ENCODE data around the gene PITPNC1. TPM values are rescaled to one million over a fixed set of nuclear protein-coding genes. Genes with fewer than 3 reads are reported as not detected.

The PITPNC1 gene
- total RNA-seq, 1 donor from 2014 or later = 70.9 TPM

GRCh38 chr17:67525239-67526135, 148.4 kb downstream of the PITPNC1 start:
- DNase-seq (ENCODE audit: low spot score in 2 of 2) = no peak
- no peak for FAIRE-seq

DNA sequence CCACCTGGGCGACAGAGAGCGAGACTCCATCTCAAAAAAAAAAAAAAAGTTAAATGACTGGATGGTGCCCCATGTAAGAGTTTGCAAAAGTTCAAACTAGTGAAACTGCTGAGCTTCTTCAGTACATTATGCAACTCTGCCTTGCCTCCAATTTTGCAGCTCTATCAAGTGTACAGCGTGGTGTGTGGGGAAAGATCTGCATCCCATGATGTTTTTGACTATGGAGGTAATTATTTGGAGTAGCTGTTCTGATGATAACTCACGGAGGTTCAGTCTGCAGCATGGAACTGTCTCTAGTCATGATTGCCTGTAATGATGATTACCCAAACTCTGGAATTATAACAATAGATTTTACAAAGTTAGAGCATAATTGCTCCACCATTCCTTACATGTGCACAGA, 149.6 kb downstream of the PITPNC1 start:
- no peak for DNase-seq (ENCODE audit: low spot score in 2 of 2)
- no peak for FAIRE-seq

GRCh38 chr17:67528751-67529436, 151.8 kb downstream of the PITPNC1 start:
- FAIRE-seq (no peak), DNase-seq (ENCODE audit: low spot score in 2 of 2) (peak in 1 of 2 donors; percentile 69)

DNA sequence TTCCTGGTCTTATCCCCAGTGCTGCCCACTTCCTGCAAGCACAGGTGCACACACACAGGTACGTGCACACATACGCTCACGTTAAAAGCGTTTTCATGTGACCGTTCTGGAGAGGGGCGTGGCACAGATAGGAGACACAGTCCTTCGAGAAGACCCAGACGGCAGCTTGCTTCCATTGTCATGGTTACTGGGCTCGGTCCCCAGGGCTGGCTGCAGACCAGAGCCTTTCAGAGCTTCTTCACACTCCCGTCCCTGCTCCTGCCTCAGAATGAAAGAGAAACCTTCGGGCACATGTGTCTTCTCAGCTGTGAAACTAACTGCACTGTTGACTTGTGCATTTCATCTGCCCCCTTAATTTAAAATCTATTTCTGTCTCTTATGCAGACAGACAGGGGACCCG, 154.2 kb downstream of the PITPNC1 start:
- FAIRE-seq = no peak
- peak in 1 of 2 donors; percentile 30 for DNase-seq (ENCODE audit: low spot score in 2 of 2)

GRCh38 chr17:67532326-67532871, 155.3 kb downstream of the PITPNC1 start:
- FAIRE-seq (no peak), DNase-seq (ENCODE audit: low spot score in 2 of 2) (no peak)

GRCh38 chr17:67534941-67535340, 157.9 kb downstream of the PITPNC1 start:
- no peak for DNase-seq (ENCODE audit: low spot score in 2 of 2)
- no peak for FAIRE-seq

GRCh38 chr17:67542219-67543114, 165.4 kb downstream of the PITPNC1 start:
- FAIRE-seq (no peak), DNase-seq (ENCODE audit: low spot score in 2 of 2) (no peak)

DNA sequence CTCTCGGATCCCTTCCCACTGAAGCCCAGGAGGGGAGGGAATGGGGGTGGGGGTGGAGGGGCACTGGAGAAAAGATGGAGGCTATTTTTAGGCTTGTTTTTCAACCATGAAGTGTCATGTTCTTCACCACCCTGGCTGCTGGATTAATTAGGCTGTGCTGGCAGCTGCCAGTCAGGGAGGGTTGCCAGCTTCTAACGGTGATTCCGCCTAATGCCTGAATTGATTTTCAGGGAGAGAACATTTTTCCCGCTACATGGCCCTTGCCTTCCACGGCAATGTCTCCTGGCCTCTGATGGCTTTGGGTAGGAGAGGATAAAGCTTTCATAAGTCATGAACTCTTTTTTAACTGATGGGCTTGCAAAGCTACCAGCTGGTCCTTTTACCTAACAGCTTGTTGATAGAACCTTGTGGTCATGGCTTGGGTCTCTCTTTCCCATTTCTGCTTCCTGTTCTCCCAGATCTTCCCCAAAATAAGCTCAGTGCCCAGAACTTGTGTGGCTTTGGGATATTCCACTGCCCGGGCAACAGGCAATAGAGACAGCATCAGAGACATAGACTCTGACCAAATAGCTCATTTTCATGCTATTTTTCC, 167.4 kb downstream of the PITPNC1 start:
- DNase-seq (ENCODE audit: low spot score in 2 of 2) = no peak
- FAIRE-seq = no peak

- FAIRE-seq (no peak), DNase-seq (ENCODE audit: low spot score in 2 of 2) (peak in 1 of 2 donors; percentile 41)
Observed at GRCh38 chr17:67546578-67547527, 169.8 kb downstream of the PITPNC1 start.

DNA sequence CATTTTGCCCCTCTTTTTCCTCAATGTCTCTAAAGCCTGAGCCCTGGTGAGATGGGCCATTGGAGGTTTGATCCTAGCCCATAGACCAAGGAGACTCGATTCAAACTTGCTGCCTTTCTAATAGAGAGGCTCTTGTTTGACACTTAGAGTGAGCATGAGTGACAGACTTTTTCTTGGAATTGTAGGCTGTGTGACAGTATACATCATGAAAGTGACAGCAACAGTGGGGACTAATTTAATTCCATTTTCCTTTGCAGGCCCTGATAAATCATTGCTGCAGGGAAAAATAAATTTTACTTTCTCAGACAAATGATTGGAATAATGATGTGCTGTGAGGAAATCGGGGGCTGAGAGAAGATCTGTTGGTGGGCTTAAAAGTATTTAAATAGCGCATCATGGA, 171.6 kb downstream of the PITPNC1 start:
- FAIRE-seq (no peak), DNase-seq (ENCODE audit: low spot score in 2 of 2) (no peak)

DNA sequence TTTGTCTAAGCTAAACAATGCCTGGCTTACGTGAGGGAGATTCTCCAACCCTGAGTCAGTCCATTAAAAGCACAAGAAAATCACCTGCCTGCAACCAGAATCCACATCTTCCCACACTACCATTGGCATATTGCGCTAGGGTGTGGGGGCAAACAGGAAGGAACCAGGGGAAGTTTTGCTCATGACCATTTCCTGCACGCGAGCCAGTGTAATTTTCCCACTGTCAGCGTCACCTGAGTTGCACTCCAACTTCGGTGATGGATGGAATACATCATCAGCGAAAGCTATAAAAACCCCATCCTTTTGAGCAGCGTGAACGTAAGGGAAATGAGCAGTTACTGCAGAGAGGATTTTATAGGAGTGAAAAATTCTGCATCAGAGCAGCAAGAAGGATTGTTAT, 172.7 kb downstream of the PITPNC1 start:
- DNase-seq (ENCODE audit: low spot score in 2 of 2) (no peak), FAIRE-seq (no peak)

GRCh38 chr17:67554634-67555033, 177.6 kb downstream of the PITPNC1 start:
- FAIRE-seq (no peak), DNase-seq (ENCODE audit: low spot score in 2 of 2) (no peak)

- FAIRE-seq = no peak
- DNase-seq (ENCODE audit: low spot score in 2 of 2) = no peak
Observed at GRCh38 chr17:67555855-67556254, 178.8 kb downstream of the PITPNC1 start.

DNA sequence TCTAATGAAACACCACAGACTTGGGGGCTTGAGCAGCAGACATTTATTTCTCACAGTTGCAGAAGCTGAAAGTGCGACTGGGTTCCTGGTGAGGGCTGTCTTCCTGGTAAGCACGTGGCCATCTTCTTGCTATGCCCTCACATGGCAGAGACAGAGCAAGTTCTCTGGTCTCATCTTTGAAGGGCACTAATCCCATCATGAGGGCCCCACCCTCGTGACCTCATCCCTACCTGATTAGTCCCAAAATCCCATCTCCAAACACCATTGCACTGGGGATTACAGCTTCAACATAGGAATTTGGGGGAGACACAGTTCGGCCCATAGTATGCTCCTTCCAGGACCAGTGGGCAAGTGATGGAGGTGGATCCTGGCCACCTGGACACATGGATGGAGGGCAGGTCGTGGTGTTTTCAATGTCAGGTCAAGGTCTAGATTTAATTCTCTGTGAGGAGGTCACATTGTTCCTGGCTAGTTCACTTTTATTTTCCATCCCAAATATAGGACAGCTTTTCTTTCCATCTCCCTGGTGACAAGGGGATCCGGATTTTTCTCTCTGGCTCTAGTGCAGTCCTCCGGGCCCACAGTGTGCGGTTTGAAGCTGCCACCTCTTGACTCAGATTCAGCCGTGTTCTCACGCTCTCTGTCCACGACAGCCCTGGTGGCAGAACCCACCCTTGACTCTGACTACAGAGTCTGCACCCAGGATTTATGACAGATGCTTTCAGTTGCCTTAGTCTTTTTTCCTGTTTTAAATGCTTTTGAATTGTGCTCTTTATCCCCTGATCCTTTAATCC, 180.2 kb downstream of the PITPNC1 start:
- DNase-seq (ENCODE audit: low spot score in 2 of 2) (no peak), FAIRE-seq (no peak)

GRCh38 chr17:67557921-67558320, 180.8 kb downstream of the PITPNC1 start:
- no peak for FAIRE-seq
- no peak for DNase-seq (ENCODE audit: low spot score in 2 of 2)

DNA sequence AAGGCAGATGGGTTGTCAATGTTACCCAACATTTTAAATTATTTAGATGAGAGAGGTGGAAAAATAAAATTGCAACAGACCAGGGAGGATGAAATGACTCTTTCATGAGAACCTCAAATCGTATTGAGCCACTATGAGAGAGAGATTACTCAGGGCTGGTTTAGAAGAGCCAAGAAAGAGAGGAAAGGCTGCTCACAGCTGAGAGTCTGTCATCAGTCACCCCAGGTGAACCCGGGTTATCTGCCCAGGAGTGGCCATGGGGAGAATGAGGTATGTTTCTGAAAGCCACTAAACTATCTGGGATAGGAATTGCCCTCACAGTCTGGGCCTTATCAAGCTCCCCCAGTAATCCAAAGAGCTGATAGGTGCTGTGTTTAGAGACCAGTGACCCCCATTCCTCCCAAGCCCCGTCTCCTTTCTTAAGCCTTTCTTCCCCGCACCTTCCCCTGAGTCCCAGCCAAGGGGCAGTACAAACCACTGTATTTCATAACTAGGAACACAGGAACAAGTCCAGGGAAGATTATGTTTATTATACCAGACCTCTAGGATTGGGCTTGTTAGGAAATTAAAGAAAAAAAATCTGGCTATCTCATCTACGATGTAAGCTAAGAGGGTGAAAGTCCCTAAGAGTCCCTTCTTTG, 181.8 kb downstream of the PITPNC1 start:
- DNase-seq (ENCODE audit: low spot score in 2 of 2) = no peak
- no peak for FAIRE-seq

DNA sequence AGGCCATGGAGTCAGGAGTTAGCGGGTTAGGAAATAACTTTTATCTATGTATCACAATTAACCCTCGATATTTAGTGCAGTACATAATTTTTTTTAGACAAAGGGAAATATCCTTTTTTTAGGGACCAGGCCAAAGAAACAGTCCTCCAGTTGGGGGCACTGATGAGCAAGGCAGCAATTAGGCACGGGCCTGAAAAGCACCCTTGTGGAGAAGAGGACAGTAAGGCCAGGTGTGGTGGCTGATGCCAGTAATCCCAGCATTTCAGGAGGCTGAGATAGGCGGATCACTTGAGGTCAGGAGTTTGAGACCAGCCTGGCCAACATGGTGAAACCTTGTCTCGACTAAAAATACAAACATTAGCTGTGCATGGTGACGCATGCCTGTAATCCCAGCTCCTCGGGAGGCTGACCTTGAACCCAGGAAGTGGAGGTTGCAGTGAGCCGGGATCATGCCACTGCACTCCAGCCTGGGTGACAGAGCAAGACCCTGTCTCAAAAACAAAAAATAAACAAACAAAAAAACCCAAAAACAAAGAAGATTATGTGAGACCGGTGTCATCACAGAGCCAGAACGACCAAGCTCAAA, 182.4 kb downstream of the PITPNC1 start:
- DNase-seq (ENCODE audit: low spot score in 2 of 2) (no peak), FAIRE-seq (no peak)
